GM23338 (cell line): ENCODE measurements around the gene PPM1H.

Experiments used
- CREB1 ChIP-seq: fragments of 250-450 bp; sonication (Bioruptor Pico); IDR thresholded peaks from 2 replicates; pipeline ENCODE4 v1.5.0; 2020; ENCODE audit warnings: low read depth, mild to moderate bottlenecking, moderate library complexity
- CTCF ChIP-seq, 2 experiments: fragments of 200-600 bp in 1 of 2; sonication (generic) in 1 of 2; conservative IDR thresholded peaks; 2 replicates each; pipeline versions ENCODE4 v1.5.1 to v1.6.1; 2016 to 2017; ENCODE audit warnings: antibody characterized with exemption in 2 of 2, low read depth in 2 of 2, mild to moderate bottlenecking in 2 of 2, moderate library complexity in 1 of 2
- ETS1 ChIP-seq: IDR thresholded peaks from 2 replicates; pipeline ENCODE4 v1.6.1; 2016; ENCODE audit warnings: antibody characterized with exemption
- EZH2 ChIP-seq: fragments of 200-600 bp; sonication (generic); IDR thresholded peaks from one replicate; pipeline ENCODE4 v1.8.0; 2017; ENCODE audit warnings: antibody characterized with exemption, mild to moderate bottlenecking, low read depth; ENCODE audit not compliant: unreplicated experiment
- EZH2phosphoT487 ChIP-seq: fragments of 200-600 bp; sonication (generic); IDR thresholded peaks from one replicate; pipeline ENCODE4 v1.8.1; 2018; ENCODE audit warnings: antibody characterized with exemption; ENCODE audit not compliant: unreplicated experiment
- NANOG ChIP-seq: IDR thresholded peaks from 2 replicates; pipeline ENCODE4 v1.6.1; 2016; ENCODE audit warnings: antibody characterized with exemption, borderline replicate concordance
- POLR2AphosphoS5 ChIP-seq: IDR thresholded peaks from 2 replicates; pipeline ENCODE4 v1.6.1; 2016; ENCODE audit warnings: antibody characterized with exemption, low read depth
- REST ChIP-seq: IDR thresholded peaks from one replicate; pipeline ENCODE4 v1.6.1; 2018; ENCODE audit warnings: antibody characterized with exemption; ENCODE audit not compliant: unreplicated experiment
- STAT1 ChIP-seq: IDR thresholded peaks from one replicate; pipeline ENCODE4 v1.6.1; 2016; ENCODE audit warnings: antibody characterized with exemption; ENCODE audit not compliant: unreplicated experiment
- ZNF331 ChIP-seq: fragments of 250-450 bp; sonication (Bioruptor Pico); IDR thresholded peaks from 2 replicates; pipeline ENCODE4 v1.5.0; 2020; ENCODE audit warnings: low read depth, mild to moderate bottlenecking, moderate library complexity

- TF ChIP-seq ZNF331 (CRISPR knock-in tag) (no peak), CTCF (conservative IDR thresholded peaks at IDR 0.05; ENCODE audit: low read depth in 2 of 2) (no peak), STAT1 (no peak), POLR2AphosphoS5 (no peak), EZH2 (no peak), CREB1 (no peak), ETS1 (no peak), REST (no peak), EZH2phosphoT487 (no peak), NANOG (no peak)
Observed at GRCh38 chr12:62893276-62893675, 41.7 kb downstream of the PPM1H start.
